ENCODE data around the gene SLC6A6. TPM values are rescaled to one million over a fixed set of nuclear protein-coding genes. Genes with fewer than 3 reads are reported as not detected.
"Not testable (repeated sequence)": the region's sequence is repeated elsewhere in the genome, so short reads cannot be mapped to it uniquely, and the experiment has no call there.

Gene SLC6A6
- total RNA-seq, 2 donors from 2014 or later: 52.7 to 71.9 TPM

- H3K27ac Mint-ChIP-seq: peak overlapping the region in 1 of 2 donors; percentile 19
- H3K9me3 Mint-ChIP-seq: no peaks in the 10 kb centered on the region
- H3K36me3 Mint-ChIP-seq: peaks cover 14 to 33% of the 10 kb centered on the region in 2 donors
- no peak for DNase-seq (ENCODE audit: low spot score in 2 of 2)
- ATAC-seq: no peak
Observed at GRCh38 chr3:14406336-14406735, 3.9 kb downstream of the SLC6A6 start.

DNA sequence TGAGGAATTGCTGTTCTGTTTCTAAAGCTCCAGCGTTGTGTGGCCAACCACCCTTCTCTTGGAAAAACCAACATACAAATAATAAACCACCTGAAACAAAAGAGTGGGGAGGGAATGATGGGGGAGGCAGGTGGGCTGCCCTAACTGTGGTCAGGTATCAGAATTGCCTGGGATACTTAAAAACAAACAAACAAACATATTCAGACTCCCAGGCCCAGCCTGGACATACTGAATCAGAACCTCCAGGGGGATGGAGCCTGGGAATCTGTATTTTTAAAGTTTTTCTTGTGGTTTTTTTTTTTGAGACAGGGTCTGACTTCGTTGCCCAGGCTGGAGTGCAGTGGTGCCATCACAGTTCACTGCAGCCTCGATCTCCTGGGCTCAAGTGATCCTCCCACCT lies 4.4 kb downstream of the SLC6A6 start:
- Mint-ChIP-seq H3K27ac (no peak overlapping the region), H3K36me3 (peaks cover 19 to 36% of the 10 kb centered on the region in 2 donors), H3K9me3 (no peaks in the 10 kb centered on the region)
- DNase-seq (ENCODE audit: low spot score in 2 of 2): no peak
- ATAC-seq: no peak

- ATAC-seq: no peak
Observed at GRCh38 chr3:14407203-14407602, 4.8 kb downstream of the SLC6A6 start.

DNA sequence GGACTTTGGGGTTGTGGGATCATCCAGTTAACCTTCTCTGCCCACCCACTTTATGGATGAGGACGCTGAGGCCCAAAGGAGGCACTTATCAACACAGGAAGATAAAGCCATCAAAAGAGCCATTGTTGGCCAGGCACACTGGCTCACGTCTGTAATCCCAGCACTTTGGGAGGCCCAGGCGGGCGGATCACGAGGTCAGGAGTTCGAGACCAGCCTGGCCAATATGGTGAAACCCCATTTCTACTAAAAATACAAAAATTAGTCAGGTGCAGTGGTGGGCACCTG lies 7.3 kb downstream of the SLC6A6 start:
- peaks cover 11 to 20% of the 10 kb centered on the region in 2 donors for H3K36me3 Mint-ChIP-seq

More at GRCh38 chr3:14407203-14407602, 4.8 kb downstream of the SLC6A6 start:
- no peak for DNase-seq (ENCODE audit: low spot score in 2 of 2)
- Mint-ChIP-seq H3K36me3 (peaks cover 22 to 36% of the 10 kb centered on the region in 2 donors), H3K27ac (peak overlapping the region; percentile 50 to 72), H3K9me3 (no peaks in the 10 kb centered on the region)

DNA sequence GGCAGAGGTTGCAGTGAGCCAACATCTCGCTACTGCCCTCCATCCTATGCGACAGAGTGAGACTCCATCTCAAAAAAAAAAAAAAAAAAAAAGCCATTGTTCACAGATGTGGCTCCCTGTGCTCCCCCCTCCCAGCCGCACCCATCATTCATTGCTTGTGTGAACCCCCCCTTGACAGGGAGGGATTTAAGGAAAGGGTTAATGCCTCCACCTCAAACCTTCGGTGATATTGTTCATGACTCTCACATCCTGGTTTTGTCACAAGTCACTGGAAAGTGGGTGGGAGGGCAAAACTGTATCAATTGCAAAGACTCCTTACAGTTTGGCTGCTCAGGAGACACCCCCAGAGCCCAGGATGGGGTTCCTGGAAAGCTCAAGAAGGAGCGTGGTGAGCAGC lies 7.7 kb downstream of the SLC6A6 start:
- no peaks in the 10 kb centered on the region for H3K9me3 Mint-ChIP-seq
- ATAC-seq (peak; percentile 8 to 32), DNase-seq (ENCODE audit: low spot score in 2 of 2) (no peak)
- peaks cover 11 to 20% of the 10 kb centered on the region in 2 donors for H3K36me3 Mint-ChIP-seq
- peak overlapping the region; percentile 65 to 87 for H3K27ac Mint-ChIP-seq

More for the DNA sequence above, 7.3 kb downstream of the SLC6A6 start:
- not testable (repeated sequence) for ATAC-seq; DNase-seq (ENCODE audit: low spot score in 2 of 2); H3K9me3 Mint-ChIP-seq
- peak overlapping the region in 1 of 2 donors; percentile 82 for H3K27ac Mint-ChIP-seq

GRCh38 chr3:14410503-14411165 lies 8.2 kb downstream of the SLC6A6 start:
- peak in 1 of 2 donors; percentile 72 for DNase-seq (ENCODE audit: low spot score in 2 of 2)
- Mint-ChIP-seq H3K36me3 (peaks cover 11 to 15% of the 10 kb centered on the region in 2 donors), H3K9me3 (no peaks in the 10 kb centered on the region), H3K27ac (peak overlapping the region; percentile 65 to 87)
- ATAC-seq: peak; percentile 64 to 93

DNA sequence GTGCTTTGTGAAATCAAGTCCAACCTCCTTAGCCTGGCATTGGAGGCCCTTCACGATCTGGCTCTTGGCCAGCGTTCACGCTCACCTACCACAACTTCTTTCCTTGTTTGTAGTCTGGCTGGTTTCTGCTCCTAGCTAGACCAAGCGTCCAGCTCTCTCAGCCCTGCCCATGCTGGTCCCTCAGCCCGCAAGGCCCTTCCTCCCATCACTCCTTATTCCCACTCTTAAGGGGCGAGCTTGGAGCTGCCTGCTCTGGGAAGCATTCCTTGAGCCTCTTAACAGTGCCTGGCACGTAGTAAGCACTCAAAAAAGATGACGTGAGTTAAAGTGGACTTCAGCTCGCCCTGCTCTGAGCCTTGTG lies 8.7 kb downstream of the SLC6A6 start:
- Mint-ChIP-seq H3K36me3 (peaks cover 11 to 13% of the 10 kb centered on the region in 2 donors), H3K9me3 (no peaks in the 10 kb centered on the region), H3K27ac (peak overlapping the region; percentile 68 to 87)
- DNase-seq (ENCODE audit: low spot score in 2 of 2) (no peak), ATAC-seq (no peak)

DNA sequence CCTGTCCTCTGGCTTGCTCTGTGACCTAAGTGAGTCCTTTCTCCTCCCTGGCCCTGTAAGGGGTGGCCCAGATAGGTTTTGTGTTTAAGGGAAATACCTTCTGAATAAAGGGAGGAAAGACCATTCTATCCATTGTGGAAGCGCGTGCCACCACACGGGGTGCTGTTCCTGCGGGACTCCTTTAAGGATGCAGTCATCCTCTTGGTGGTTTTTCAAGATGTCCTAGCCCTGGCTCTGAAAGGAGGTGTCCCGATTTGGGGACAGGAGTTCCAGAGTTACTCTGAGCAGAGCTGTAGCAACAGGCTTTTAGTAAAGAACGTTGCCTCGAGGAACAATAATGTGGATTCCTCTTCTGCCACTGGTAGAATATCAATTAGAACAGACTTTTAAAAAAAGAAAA lies 9.6 kb downstream of the SLC6A6 start:
- DNase-seq (ENCODE audit: low spot score in 2 of 2) (no peak), ATAC-seq (no peak)
- H3K36me3 Mint-ChIP-seq: peaks cover 7 to 11% of the 10 kb centered on the region in 2 donors
- no peak overlapping the region for H3K27ac Mint-ChIP-seq
- H3K9me3 Mint-ChIP-seq: no peaks in the 10 kb centered on the region

DNA sequence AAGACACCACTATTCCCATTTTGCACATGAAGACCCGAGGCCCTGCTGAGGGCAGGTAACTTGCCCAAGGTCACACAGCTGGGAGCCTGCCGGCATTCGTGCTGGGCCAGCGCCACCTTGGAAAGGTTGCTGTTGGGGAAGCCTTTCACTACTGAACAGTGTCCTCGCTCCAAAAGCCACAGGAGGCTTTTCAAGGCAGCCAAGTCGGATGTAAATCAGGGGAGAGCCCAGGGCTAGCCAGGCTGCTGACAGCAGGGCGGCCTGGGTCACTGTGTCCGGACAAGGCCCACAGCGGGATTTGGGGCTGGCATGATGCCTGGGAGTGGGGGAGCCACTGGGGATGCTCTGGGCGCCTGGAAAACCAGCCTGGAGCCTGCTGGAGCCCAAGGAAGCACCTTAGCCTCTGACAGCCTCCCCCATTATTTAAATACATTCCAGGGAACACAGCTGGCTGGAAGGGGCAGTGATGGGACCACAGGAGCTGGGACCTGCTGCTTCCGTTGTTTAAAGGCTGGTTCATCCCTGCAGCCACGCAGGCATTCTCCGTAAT lies 10.5 kb downstream of the SLC6A6 start:
- no peak for DNase-seq (ENCODE audit: low spot score in 2 of 2)
- ATAC-seq: no peak
- H3K36me3 Mint-ChIP-seq: peaks cover 7 to 11% of the 10 kb centered on the region in 2 donors
- H3K9me3 Mint-ChIP-seq: no peaks in the 10 kb centered on the region
- no peak overlapping the region for H3K27ac Mint-ChIP-seq

DNA sequence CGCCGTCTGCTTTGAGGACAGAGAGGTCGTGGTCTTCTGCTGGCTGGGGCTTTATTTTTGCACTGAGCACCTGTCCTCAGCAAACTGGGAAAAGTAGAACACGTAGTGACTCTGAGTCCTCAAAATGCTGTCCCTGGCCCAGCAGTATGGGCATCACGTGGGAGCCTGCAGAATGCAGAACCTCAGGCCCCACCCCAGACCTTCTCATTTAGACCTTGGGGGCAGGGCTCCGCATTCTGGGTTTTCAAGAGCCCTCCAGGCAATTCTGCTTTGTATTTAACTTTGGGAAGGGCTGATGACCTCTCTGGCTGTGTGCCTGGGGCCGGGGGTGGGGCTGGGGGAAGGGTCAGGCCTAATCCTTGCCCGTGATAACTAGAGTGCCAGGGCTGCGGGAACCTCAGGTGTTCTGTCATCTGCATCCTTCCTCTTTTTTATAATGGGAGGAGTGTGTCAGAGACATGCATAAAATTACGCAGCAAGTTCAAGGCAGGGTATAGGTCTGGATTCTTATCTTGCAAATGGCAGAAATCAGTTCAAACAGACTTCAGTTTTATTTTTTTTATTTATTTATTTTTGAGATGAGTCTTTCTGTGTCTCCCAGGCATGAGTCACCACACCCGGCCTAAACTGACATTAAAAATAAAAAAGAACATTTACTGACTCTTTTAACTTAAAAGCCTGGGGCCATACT lies 11.1 kb downstream of the SLC6A6 start:
- H3K36me3 Mint-ChIP-seq: peaks cover 7 to 17% of the 10 kb centered on the region in 2 donors
- no peak overlapping the region for H3K27ac Mint-ChIP-seq
- DNase-seq (ENCODE audit: low spot score in 2 of 2): no peak
- no peak for ATAC-seq
- no peaks in the 10 kb centered on the region for H3K9me3 Mint-ChIP-seq

DNA sequence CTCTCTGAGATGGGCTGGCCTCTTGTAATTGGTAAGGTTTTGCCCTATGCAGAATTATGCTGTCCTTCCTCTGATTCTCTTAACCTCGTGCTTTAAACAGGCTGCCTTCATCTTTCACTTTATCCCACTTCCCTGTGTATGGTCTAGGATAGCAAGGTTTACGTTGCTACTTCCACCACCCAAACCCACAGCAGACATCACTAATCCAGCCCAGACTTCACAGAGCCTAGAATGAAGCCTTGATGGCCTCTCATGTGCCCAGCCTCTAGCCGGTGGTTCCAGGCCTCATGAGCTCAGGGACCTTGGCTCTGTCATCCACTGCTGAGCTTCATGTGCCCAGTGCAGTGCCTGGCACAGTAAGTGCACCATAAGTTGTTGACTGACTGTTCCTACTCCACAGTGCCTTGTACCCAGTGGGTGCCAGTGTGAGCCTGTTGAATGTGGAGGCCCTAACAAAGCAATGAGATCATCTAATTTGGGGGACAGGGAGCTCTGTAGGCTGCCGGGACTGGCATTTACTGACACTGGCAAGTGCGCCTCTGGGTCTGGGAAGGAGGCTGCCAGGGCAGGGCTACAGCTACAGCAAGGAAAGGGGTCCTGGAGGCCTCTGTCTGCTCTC lies 12.5 kb downstream of the SLC6A6 start:
- Mint-ChIP-seq H3K27ac (peak overlapping the region in 1 of 2 donors; percentile 33), H3K36me3 (peaks cover 7 to 18% of the 10 kb centered on the region in 2 donors), H3K9me3 (no peaks in the 10 kb centered on the region)
- no peak for ATAC-seq
- no peak for DNase-seq (ENCODE audit: low spot score in 2 of 2)

DNA sequence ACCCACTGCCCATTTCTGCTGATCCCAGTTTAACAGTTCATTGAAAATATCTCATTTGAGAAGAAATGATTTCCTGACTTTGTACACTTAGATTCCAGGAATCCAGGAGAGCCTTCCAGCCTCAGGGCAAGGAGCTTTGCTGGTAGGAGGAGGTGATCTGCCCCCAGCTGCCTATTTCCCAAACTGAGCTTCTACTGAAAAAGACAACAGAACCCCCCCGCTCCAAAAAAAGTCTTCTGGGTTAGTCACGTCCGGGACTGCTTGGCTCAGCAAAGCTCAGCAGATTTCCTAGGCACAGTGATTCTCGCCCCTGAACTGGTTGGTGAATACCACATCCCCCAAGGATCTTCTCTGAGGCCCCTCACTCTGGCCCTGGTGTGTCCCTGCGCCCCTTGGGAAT lies 13.1 kb downstream of the SLC6A6 start:
- ATAC-seq (no peak), DNase-seq (ENCODE audit: low spot score in 2 of 2) (no peak)
- Mint-ChIP-seq H3K27ac (no peak overlapping the region), H3K9me3 (no peaks in the 10 kb centered on the region), H3K36me3 (peaks cover 7 to 18% of the 10 kb centered on the region in 2 donors)

DNA sequence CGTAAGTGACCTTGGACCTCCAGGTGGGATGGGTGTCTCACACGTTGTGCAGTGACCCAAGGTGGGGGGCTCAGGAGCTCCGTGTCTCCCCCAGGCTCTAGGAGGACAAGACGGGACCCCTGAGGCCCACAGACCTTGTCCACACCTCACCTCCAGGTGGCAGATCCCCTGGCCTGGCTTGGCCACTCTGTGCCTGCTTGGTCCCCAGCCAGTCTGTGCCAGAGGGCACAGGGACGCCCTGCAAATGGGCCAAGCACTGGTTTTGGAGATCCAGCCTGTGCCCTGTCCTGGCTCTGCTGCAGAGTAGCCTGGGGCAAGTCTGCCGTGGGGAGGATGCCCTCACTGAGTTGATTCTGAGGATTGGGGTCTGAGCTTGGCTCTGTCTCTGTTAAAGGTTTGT lies 14.0 kb downstream of the SLC6A6 start:
- DNase-seq (ENCODE audit: low spot score in 2 of 2) (no peak), ATAC-seq (no peak)
- Mint-ChIP-seq H3K27ac (peak overlapping the region in 1 of 2 donors; percentile 83), H3K36me3 (peaks cover 2 to 13% of the 10 kb centered on the region in 2 donors), H3K9me3 (no peaks in the 10 kb centered on the region)

GRCh38 chr3:14418296-14419250 lies 16.2 kb downstream of the SLC6A6 start:
- DNase-seq (ENCODE audit: low spot score in 2 of 2) (no peak), ATAC-seq (no peak)
- H3K36me3 Mint-ChIP-seq: peaks cover 0 to 7% of the 10 kb centered on the region in 2 donors
- H3K27ac Mint-ChIP-seq: peak overlapping the region in 1 of 2 donors; percentile 85
- H3K9me3 Mint-ChIP-seq: no peaks in the 10 kb centered on the region

DNA sequence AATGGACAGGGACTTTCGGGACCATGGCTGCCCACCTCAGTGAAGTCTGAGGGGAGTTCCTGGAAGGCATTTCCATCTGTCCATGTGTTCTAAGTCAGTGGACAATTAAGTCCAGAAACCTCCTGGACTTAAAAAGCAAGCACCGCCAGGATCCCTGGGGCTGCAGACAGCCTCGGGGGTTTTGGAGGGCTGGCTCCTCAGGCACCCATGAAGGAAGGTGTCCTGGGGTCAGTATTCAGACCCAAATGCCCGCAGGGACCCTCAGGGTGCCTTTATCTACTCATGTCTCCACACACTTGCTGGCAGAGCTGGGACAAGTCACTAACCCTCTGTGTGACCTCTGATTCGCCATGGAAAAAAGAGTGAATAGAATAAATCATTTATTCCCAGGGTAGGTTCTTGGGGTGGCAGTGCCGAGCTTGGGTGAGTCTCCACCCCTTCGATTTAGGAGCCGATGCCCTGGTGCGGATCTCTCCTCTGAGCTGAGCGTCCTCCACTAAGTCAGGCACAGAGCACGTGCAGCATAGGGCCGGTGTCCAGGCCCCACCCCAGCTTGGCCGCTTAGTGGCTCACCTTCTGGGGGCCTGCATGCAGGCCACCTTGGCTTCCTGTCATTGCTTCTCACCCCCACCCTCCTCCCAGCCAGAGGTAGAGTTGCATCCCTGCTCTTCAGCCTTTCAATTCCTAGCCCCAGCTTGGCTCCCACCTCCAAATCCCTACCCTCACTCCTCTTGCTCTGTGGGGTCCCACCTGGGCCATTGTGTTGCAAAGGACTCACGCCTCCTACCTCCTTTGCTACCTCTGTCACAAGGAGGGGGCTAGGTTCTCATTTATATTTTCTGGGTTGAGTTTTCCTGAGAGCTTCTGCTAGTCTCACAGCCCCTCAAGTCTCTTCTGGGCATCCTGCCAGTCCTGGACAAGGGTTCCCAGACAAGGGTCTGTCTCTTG lies 19.9 kb downstream of the SLC6A6 start:
- H3K9me3 Mint-ChIP-seq: no peaks in the 10 kb centered on the region
- H3K27ac Mint-ChIP-seq: peak overlapping the region; percentile 77 to 84
- H3K36me3 Mint-ChIP-seq: peaks cover 0 to 7% of the 10 kb centered on the region in 2 donors
- ATAC-seq (no peak), DNase-seq (ENCODE audit: low spot score in 2 of 2) (no peak)
